ENCODE data around the gene CYGB. TPM values are rescaled to one million over a fixed set of nuclear protein-coding genes. Genes with fewer than 3 reads are reported as not detected.
"Not testable (repeated sequence)": the region's sequence is repeated elsewhere in the genome, so short reads cannot be mapped to it uniquely, and the experiment has no call there.

Gene CYGB
- polyA plus RNA-seq, 3 donors: 9.2 to 13.4 (median 11.1) TPM

DNA sequence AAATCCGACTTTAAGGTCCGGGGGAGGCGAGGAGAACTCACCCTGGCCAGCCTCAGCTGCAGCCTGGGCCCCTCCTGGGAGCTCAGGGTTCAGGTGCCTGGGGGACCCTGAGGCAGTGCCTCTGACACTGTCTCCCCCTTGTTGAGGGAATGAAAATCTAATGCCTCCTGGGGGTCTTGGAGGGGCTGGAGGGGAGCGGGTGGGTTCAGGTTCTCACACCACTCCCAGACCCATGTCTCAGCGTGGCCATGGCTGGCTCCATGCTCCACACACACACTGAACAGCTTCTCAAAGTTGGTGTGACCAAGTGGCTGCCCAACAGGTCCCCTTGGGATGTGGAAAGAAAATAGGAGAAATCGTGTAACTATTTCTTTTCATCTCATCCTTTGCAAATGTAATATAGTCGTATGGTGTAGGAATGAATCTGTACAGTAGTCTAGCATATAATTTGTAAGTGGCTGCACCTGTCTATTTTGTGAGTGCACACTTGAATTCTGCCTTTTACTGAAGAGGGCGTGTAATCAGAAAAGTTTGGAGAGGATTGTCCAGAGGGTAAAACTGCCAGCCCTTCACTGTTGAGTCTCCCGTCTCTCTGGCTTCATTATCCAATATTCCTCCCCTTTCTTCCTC, 1.5 kb upstream of the CYGB start:
- no peak for DNase-seq (ENCODE audit: low read depth in 3 of 3, low spot score in 2 of 3)

DNA sequence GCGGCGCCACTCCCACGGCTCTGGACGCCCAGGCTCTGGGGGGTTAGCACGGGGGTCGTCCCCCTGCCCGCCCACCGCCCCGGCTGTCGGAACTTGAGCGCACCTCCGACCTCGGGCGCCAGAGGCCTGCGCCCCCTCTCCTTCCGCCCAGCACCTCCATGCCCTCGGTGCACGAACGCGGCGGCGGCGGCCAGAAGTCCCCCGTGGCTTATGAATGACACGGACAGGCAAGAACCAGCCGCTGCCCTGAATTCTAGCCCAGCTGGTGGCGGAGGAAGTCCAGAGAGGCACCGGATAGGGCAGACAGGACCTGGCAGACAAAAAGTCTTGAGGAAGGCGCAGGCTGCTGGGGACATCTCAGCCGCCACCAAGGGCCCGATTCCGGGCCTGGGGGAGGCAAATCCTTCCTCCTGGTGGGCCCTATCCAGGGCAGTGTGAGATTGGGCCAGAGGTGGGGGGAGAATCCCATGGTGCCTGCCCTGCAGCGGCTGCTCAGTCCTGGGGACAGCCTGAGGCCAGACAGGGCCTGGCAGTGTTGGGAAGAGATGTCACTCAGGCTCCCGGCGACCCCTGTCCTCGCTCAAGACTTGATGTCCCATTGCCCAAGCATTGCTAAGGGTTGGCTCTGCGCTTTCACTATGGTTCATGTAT, 897 bp upstream of the CYGB start:
- DNase-seq (ENCODE audit: low read depth in 3 of 3, low spot score in 2 of 3): no peak

DNA sequence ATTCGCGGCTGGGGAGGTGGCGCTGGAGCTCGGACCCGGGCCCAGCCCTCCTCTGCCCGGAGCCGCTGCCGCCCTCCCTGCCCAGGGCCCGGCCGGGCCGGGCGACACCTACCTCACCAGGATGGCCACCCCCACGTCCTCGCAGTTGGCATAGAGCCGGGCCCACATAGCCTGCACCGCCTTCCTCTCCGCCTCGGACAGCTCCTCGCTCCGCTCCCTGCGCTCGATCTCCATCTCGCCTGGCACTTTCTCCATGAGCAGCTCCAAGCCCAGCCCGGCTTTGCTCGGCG, 276 bp downstream of the CYGB start:
- DNase-seq (ENCODE audit: low read depth in 3 of 3, low spot score in 2 of 3): no peak

DNA sequence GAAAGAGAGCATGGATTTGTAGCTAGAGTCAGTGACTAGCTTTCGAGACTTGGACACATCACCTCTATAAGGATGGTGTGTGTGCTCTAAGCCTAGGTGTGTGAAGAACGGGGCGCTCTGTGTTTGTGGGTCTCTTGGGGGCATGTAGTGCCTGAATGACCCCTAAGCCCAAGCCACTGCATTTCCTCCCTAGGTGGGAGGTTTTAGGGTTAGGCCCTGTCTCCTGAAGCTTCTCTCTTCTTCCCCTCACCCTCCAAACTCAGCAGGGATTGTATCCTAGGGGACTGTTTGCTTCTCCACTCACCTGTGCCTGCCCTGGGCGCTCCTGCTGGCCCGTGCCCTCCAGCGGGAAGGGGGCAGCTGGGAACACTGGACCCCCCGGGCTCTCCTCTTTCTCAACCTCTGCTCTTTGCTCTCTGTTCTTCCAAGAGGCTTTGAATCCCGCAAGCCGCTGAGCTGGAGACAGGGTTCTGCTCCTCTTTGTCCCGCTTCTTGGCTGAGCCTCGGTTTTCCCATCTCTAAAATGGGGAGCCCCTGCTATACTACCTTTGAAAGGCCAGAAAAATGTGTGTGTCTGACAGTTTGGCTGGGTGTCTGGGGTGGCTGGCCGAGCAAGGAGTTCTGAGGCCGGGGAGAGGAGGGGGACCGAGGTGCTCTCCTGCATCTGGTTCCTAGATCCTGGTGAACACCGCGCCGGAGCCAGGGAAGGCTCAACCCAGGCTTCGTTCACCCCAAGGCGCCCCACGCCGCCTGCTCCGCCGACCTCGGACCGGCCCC, 810 bp downstream of the CYGB start:
- DNase-seq (ENCODE audit: low read depth in 3 of 3, low spot score in 2 of 3): no peak

- no peak for DNase-seq (ENCODE audit: low read depth in 3 of 3, low spot score in 2 of 3)
Measured at GRCh38 chr17:76535788-76536510, 1.6 kb downstream of the CYGB start.

- DNase-seq (ENCODE audit: low read depth in 3 of 3, low spot score in 2 of 3): no peak
Measured at GRCh38 chr17:76534831-76535732, 2.4 kb downstream of the CYGB start.

GRCh38 chr17:76533640-76534359, 3.7 kb downstream of the CYGB start:
- not testable (repeated sequence) for DNase-seq (ENCODE audit: low read depth in 3 of 3, low spot score in 2 of 3)

DNA sequence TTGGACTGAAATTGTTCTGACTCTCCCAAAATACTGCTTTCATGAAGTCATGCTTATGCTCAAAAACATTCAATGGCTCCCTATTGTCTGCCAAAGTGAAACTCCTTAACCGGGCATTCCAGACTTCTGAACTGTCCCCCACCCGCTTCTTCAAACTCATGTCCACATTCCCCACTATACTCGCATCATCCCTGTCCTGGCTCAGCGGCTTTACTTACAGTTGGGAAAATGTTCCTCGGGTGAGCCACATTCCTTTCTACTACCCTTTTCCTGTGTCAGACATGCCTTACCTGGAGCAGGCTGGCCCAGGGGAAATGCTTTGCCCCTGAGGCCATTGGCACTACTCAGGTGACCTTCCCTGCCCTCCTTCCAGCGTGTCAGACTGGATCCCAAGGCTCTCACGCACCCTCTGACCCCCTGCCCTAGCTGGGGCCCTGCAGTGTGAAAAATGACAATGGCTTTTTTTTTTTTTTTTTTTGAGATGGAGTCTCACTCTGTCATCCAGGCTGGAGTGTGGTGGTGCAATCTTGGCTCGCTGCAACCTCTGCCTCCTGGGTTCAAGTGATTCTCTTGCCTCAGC, 5.3 kb downstream of the CYGB start:
- DNase-seq (ENCODE audit: low read depth in 3 of 3, low spot score in 2 of 3): no peak

- DNase-seq (ENCODE audit: low read depth in 3 of 3, low spot score in 2 of 3): no peak
Measured at GRCh38 chr17:76531486-76532038, 5.9 kb downstream of the CYGB start.

DNA sequence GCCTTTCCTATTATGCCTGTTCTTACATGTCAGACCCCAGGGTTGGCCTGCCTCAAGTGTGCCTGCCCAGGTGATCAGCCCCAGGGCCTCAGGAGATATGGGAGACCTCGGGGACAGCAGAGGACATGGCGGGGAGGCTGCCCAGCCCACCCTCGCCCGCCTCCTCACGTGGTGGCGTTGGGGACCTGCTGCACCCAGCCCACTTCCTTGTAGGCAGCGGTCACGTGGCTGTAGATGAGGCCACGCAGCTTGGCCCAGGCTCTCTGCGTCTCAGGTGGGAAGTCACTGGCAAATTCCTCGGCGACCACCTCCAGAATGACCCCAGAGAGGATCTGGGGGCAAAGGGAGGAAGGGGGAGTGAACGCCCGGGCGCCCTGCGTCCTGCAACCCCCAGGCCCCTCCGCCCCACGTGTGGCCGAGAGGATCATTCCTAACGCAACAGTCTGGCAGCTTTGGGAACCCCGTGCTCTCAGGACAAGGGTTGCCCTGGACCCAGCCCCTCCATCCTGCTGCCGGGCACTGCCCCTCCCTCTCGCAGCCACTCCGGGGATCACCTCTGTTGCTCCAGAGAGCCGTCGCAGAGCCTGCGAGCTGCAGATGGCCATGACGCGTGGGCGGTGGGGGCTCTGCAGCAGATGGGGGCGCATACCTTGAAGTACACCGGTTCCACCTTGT, 6.6 kb downstream of the CYGB start:
- DNase-seq (ENCODE audit: low read depth in 3 of 3, low spot score in 2 of 3): no peak

DNA sequence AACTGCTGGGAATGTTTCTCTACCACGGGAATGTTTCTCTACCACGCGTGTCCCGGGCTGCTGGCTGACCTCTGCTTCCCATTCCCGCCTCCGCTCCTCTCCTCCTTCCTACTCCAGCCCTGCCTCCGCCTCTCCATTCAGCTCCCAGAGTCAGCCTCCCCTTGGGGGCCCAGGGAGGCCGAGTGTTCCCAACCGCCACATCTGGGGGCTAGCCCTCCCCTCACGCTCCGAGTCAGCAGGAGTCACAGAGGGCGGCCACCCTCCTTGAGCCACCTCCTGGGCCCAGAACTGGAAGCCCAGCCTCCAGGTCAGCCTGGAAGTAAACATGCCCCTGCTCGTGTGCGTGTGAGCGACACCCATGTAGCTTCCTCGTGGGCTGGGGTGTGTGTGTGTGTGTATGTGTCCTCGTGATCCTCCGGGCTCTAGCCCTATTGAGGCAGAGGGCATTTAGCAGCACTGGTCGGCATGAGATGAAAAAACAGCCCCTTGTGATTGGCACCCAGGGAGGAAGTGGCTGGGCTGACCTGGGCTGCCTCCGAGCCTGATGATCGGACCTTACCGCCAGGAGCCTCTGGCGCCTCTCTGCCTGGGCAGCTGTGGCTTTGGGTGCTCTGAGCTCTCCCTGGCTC, 7.3 kb downstream of the CYGB start:
- no peak for DNase-seq (ENCODE audit: low read depth in 3 of 3, low spot score in 2 of 3)

- DNase-seq (ENCODE audit: low read depth in 3 of 3, low spot score in 2 of 3): peak in 1 of 3 donors; percentile 72
Measured at GRCh38 chr17:76529224-76530094, 8.1 kb downstream of the CYGB start.

DNA sequence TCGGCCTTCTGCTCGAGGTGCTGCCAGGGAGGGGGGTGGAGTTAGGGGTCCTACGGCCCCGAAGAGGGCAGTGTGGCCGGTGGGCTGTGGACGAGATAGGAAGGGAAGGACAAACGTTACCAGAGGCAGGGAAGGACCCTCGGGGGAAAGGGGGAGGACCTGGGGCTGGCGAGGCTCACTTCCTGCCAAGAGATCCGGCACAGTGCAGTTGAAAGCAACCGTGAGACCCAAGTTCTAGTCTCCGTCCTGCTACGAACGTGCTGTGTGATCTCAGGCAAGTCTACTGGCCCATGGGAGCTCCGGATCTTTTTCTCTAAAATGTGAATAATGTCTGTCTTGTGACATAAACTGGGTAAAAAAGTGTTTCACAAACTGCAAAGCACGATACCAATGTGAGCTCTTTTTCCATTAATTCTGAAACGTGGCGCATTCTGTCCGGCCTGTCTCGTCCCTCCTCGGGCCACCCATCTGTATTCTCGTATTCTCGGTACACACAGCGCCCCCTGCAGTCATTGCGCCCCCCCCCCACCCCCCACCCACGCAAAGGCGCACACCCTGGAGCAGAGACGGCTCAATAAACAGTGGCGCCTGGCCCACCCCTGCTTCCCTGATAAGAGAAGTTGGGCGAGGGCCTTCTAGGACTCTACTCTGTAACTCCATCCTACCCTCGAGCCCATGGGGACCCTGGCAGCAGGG, 8.8 kb downstream of the CYGB start:
- DNase-seq (ENCODE audit: low read depth in 3 of 3, low spot score in 2 of 3): no peak

DNA sequence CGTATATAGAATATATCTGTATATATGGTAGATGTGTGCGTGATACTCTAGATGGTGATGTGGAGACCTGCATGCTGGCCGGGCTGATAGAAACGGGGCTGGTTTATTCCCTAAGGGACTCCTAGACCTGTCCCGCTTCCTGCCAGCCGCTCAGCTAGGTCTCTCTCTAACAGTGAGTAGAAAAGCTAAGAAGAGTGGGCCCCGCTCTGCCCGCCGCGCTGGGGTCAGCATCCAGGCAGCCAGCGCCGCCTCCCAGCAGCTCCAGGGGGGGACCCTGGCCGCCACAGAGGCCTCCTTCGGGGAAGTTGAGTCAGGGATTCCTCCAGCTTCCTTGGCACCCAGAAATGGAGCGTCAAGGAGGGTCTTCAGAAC, 9.4 kb downstream of the CYGB start:
- DNase-seq (ENCODE audit: low read depth in 3 of 3, low spot score in 2 of 3): no peak

DNA sequence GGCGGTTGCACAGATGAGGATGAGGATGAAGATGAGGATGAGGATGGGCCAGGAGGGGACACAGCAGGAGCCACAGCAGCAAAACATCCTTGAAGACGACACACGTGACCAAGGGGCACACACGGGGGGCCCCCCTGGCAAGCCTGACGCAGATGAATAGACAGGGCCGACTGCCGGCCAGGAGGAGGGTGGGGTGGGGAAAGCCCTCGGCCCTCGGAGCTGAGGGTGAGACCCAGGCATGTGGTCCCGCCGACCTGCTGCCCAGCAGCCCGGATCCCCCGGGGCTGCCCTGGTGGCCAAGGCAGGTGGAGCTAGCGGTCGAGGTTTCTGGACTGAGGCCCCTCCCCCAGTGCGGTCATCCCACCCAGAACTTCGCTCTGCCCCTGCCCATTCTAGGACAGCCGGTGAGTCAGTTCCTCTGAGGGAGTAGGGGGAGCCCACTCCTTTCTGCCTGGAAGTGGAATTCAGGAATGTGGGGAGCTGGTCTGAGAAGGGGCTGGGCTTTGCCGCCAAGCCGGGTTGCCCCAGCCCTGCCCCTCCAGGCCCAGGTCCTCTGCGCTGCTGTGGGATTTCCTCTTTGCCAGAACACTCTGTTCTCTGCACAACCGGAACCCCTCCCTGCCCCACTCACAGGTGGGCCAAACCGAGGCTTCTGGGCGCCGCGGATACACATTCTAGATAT, 9.9 kb downstream of the CYGB start:
- DNase-seq (ENCODE audit: low read depth in 3 of 3, low spot score in 2 of 3): no peak

- DNase-seq (ENCODE audit: low read depth in 3 of 3, low spot score in 2 of 3): not testable (repeated sequence)
Measured at GRCh38 chr17:76527016-76527415, 10.5 kb downstream of the CYGB start.
